Right hindlimb (tissue), 1 donor: Measurements from ENCODE around the gene ZNF398.
"Not testable (repeated sequence)": the region's sequence is repeated elsewhere in the genome, so short reads cannot be mapped to it uniquely, and the experiment has no call there.

Experiments used
- DNase-seq: peaks from one replicate; pipeline ENCODE4 v3.0.0-alpha.2; 2018

Gene ZNF398

GRCh38 chr7:149198161-149198816 is 51.0 kb downstream of the ZNF398 start:
- DNase-seq = no peak

- DNase-seq = no peak
These were observed 52.2 kb downstream of the ZNF398 start for GRCh38 chr7:149199234-149199995.

- DNase-seq = no peak
These were observed 55.6 kb downstream of the ZNF398 start for GRCh38 chr7:149202831-149203231.

GRCh38 chr7:149205690-149206381 is 58.6 kb downstream of the ZNF398 start:
- DNase-seq = no peak

- DNase-seq = no peak
These were observed 60.2 kb downstream of the ZNF398 start for GRCh38 chr7:149207324-149208035.

GRCh38 chr7:149209518-149210269 is 62.4 kb downstream of the ZNF398 start:
- no peak for DNase-seq

- no peak for DNase-seq
These were observed 63.3 kb downstream of the ZNF398 start for GRCh38 chr7:149210551-149210950.

GRCh38 chr7:149214020-149214720 is 66.9 kb downstream of the ZNF398 start:
- DNase-seq = no peak

- no peak for DNase-seq
These were observed 69.1 kb downstream of the ZNF398 start for GRCh38 chr7:149216402-149216801.

GRCh38 chr7:149217570-149217969 is 70.3 kb downstream of the ZNF398 start:
- DNase-seq = no peak

GRCh38 chr7:149218469-149219420 is 71.5 kb downstream of the ZNF398 start:
- DNase-seq = no peak

- DNase-seq = no peak
These were observed 73.3 kb downstream of the ZNF398 start for GRCh38 chr7:149220534-149220933.

- no peak for DNase-seq
These were observed 75.9 kb downstream of the ZNF398 start for GRCh38 chr7:149223176-149223575.

- DNase-seq = no peak
These were observed 76.5 kb downstream of the ZNF398 start for GRCh38 chr7:149223761-149224160.

GRCh38 chr7:149224352-149224751 is 77.1 kb downstream of the ZNF398 start:
- DNase-seq = no peak

- DNase-seq = no peak
These were observed 77.9 kb downstream of the ZNF398 start for GRCh38 chr7:149225106-149225505.

- DNase-seq = no peak
These were observed 78.4 kb downstream of the ZNF398 start for GRCh38 chr7:149225656-149226055.

GRCh38 chr7:149226366-149226765 is 79.1 kb downstream of the ZNF398 start:
- DNase-seq = not testable (repeated sequence)

GRCh38 chr7:149226840-149227494 is 79.7 kb downstream of the ZNF398 start:
- DNase-seq = no peak
